CD4-positive, alpha-beta T cell treated with Interleukin-17A for 1 hour (primary cell): ENCODE results near the gene RFWD3.

Source experiments
- DNase-seq: peaks from one replicate; pipeline ENCODE4 v3.0.0-alpha.2; 2020

Gene RFWD3

DNA sequence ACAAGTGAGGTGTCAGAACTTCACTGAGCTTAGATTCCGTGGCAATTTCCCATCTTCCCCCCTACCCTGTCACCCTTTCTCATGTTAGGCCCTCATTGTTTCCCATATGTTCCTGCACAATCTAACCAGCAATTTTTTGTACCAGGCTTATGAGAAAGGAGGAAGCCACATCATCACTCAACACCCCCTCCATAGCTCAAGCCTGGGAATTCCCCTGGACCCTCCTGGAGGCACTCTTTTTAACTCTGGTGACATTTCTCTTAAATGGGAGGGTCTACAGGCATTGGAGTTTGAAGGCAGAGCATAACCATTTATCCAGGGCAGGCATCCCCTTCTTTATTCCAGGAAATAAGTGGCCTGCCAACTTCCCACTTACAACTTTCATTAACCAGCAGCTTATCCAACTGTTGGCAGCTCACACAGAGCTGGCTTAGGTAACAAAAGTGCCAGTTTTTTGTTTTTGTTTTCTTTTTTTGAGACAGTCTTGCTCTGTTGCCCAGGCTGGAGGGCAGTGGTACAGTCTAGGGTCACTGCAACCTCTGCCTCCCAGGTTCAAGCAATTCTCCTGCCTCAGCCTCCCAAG lies 49.4 kb downstream of the RFWD3 start:
- no peak for DNase-seq

DNA sequence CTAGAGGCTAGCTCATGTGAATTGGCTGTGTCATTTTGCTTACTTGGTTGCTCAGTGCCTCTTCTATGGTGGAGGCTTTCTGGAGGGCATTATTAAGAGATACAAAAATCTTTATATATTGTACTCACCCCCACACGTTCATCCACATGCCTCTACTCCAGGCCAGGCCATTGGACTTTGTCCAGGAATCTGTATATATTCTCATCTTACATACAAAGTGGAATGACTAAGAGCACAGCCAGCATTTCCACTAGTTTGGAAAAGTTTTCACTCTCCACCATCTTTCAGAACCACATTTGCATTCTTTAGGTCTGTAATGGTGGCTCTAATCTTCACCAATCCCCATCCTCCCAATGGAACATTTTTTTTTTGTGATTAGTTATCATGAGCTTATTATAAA lies 55.0 kb downstream of the RFWD3 start:
- DNase-seq: no peak

DNA sequence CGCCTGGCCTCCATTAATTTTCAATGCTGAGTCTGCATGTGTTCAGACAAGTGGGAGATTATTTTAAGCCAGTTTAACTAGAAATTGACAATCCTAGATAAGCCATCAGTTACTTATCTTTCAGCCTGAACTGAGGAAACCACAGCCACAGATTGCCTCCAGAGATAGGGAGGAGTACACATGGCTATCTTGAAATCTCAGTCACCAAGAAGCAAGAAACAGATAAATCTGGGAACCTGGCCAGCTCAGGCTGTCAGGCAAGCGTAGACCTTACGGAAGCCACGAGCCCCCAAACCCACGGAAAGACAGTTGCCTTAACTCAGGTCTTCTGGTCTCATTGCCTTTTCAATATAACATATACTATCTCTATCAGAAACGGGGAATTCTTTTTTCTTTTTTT lies 57.7 kb downstream of the RFWD3 start:
- DNase-seq: peak; percentile 80

DNA sequence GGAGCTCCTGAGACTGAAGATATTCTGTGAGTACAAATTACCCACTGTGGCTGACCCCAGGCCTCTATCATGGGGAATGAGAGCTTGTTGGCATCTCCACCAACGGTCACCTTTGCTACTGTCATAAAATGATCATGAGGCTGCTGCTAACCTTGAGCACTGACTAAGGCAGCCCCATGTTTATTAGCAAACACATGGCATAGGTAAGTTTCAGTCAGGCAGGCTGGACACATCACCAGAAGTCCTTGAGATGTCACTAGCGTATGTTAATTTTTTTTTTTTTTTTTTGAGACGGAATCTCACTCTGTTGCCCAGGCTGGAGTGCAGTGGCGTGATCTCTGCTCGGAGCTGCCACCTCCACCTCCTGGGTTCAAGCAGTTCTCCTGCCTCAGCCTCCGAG lies 58.3 kb downstream of the RFWD3 start:
- DNase-seq: no peak

DNA sequence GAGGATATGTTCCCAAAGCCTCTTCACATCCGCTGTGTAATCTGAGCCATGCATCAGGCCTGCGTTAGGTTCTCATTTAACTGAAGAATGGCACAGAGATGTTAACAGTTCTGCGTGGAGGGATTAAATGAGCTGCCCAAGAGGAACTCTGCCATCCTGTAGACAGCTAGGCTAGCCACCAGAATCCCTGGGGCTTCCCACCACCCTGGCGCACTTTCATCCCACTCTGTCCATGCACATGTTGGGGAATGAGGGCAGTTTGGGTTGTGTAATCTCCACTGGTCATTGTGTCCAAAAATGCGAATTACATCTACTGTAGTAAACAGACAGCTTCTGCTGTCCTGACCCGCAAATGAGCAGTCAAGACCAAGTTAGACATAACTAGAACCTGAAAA lies 58.7 kb downstream of the RFWD3 start:
- no peak for DNase-seq

DNA sequence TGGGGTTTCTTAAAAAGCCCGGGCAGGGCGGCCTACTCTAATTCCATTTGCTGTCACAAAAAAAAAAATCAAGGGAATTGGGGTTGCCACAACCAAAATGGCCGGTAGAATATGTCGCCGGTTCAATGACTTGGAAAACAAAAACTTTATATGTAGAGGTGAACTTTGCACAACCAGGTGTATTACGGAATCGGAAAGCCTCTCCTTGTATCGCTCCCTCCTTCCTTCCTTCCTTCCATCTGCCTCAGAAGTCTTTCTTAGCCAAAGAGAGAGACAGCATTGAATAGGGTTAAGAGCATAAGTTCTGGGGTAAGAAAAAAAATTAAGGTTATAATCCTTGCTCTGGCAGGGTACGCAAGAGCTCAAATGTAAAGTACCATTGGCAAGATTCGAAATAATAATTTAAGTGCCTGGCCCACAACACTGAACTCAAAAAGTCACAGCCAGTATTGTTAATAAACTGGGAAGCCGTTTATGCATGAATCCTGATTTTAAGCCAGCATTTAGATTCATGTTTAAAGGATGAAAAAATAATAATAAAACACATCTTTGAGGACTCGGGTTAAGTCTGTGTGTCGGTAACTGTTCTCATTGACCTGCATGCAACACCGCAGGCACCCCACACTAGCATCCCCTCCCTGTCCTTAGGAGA lies 59.2 kb downstream of the RFWD3 start:
- DNase-seq: no peak

DNA sequence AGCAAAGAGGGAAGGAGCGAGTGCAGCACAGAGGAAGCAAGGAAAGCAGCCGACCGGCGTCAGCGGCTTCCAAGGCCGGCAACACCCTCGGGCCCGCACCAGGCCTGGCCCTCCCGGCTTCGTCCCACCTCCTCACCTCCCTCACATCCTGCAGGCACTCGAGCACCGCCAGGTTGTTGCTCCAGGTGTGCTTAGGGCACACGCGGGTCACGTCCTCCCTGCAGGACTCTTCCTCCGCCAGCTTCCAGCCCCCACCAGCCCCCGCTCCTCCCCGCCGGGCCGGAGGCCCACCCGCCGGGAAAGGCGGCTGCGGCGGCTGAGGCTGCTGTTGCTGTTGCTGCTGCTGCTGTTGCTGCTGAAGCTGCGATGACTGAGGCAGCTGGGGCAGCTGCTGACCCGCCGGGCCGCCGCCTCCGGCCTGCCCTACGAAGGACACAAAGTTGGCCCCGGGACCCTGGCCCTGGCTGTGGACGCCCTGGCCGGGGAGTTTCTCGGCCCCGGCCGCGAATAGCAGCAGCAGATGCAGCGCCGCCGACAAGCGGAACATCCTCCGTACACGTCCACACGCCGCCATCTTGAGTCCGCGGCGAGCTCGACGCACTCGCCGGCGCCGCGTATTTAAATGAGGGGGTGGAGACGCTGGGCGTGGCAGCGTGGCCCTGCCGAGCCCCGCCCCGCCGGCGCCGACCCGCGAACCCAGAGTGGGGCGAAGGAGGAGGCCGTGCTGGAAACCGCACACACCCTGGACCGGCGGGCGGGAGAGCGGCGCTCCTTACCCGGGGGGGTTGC lies 60.0 kb downstream of the RFWD3 start, which contains the start of gene GLG1:
Gene GLG1, minus strand, starts transcription at position 594 of the 789 bp plus-strand sequence. Its CDS starts 20 bp downstream, at position 574.
- peak; percentile 90 for DNase-seq

DNA sequence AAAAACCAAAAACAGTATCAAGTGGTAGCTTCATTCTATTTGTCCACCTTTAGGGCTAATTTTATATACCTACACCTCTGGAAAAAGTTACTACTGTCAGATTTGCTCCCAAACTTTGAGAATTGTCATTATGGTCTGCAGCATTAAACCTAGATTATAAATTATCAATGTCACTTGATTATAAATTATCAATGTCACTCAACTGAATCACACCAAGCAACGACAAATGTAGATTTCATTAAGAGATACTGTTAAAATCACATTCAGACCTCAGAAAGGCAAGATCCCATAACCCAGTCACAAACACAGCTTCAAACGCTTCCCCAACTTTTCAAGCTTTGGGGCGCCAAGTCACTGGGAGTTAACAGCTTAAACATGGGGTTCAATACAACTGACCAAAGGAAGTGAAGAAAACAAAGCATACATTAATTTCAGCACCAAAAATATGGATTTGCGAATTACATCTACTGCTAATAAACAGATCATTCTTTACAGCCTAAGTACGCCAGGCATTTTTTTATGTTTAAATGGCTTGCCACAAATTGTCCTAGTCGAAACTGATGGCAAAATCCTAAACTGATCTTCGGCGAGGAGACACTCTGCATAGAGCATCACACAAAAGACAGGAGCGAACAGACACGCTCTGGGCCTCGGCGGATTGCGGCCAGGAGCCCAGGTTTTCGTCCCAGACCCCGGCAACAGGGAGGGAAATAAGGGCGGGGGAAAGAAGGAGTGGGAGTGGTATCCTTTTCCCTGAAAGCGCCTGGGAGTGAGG lies 60.7 kb downstream of the RFWD3 start:
- DNase-seq: no peak

DNA sequence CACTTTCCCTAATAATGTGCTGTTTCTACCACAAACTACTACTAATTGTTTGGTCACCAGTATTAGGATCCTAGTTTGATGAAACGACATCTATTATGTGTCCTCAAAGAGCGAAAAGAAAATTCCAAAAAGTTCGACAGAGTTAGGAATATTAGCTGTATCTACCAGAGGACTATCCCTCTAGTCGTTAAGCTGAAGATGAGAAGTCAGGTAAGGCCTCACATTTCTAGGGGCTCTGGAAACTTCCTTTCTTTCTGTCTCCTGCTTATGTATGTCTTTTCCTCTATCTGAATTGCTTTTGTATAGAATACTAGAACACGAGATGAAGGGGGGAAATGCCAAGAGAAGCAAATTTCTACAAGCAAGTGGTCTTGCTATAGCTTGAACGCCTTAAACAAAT lies 61.3 kb downstream of the RFWD3 start:
- DNase-seq: no peak

DNA sequence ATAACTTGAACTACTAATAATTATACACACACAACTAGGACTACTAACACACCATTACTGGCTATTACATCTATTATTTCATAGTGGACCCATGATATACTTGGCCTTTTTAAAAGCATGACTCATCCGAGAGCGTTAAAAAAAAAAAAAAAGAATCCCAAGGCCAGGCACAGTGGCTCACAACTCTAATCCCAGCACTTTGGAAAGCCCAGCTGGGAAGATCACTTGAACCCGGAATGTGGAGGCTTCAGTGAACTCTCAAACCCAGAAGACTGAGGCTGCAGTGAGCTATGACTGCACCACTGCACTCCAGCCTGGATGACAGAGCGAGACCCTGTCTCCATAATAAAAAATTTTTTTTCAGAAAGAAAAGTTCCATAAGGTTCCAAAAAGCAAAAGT lies 62.8 kb downstream of the RFWD3 start:
- DNase-seq: no peak

DNA sequence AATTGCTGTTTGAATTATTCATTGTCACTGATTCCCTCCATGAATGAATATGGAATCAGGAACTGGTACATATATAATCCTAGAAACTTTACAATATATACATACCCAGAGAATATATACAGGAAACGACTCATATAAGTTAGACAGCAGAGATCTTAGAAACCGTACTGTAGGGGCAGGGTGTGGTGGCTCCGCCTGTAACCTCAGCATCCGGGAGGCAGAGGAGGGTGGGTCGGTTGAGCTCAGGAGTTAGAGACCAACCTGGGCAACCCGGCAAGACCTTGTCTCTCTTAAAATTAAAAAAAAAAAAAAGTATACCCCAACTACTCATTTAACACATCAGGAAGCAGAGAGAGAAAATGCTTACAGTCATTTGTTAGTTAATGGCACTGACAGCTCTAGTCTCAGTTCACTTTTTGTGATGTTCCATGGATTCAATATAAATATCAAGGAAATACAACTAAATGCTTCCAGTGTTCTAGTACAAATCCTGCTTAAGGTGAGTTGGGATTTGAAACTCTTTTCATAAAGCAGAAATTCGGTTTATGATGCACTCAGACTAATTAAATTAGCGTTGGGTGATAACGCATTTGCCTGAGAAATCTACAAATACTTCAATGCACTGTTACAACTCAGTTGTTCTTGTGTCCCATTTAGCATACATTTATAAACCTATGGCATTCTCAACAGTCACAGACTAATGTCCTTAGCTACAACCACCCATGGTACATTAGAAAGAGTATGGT lies 65.4 kb downstream of the RFWD3 start:
- DNase-seq: peak; percentile 82

DNA sequence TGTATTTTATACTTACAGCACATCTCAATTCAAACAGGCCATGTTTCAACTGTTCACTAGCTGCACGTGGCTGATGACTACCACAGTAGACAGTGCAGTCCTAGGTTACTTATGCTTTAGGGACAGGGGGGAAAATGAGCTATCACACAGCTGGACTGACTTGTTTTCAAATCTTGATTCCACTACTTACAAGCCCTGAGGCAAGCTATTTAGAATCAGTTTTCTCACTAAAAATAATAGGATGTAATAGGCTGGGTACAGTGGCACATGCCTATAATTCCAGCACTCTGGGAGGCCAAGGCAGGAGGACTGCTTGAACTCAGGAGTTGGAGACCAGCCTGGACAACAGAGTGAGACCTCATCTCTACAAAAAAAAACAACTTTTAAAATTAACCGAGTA lies 70.1 kb downstream of the RFWD3 start:
- DNase-seq: no peak

DNA sequence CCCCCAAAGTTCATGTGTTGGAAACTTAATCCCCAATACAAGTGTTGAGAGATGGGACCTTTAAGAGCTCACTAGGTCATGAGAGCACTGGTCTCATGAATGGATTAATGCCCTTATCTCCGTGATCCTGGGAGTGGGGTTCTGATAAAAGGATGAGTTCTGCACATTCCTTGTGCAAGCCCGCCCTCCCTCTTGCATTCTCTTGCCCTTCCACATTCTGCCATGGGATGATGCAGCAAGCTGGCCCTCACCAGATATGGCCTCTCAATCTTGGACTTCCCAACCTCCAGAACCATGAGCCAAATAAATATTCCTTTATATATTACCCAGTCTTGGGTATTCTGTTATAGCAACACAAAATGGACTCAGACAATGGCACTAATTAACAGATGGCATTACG lies 73.8 kb downstream of the RFWD3 start:
- no peak for DNase-seq

DNA sequence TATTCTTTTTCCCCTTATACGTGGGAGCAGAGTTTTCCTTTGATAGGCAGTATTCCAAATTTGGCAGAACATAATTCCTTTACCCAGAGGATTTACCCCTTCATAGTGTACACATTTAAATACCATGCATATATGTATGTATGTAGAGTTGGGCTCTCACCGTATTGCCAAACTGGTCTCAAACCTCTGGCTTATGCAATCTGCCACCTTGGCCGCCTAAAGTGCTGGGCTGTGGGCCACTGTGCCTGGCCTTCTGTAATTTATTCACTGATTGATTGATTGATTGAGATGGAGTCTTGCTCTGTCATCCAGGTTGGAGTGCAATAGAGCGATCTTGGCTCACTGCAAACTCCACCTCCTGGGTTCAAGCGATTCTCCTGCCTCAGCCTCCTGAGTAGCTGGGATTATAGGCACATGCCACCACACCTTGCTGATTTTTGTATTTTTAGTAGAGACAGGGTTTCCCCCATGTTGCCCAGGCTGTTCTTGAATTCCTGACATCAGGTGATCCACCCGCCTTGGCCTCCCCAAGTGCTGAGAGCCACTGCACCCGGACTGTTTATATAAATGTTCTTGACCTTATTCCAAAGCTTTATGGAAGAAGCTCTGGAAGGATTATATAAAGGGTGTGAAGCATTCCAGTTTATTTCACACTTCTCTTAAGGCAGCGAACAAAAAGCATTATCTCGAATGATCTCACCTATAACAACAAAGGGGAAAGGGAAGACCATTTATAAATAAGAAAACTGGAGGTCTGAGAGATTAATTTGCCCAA lies 74.6 kb downstream of the RFWD3 start:
- DNase-seq: no peak

DNA sequence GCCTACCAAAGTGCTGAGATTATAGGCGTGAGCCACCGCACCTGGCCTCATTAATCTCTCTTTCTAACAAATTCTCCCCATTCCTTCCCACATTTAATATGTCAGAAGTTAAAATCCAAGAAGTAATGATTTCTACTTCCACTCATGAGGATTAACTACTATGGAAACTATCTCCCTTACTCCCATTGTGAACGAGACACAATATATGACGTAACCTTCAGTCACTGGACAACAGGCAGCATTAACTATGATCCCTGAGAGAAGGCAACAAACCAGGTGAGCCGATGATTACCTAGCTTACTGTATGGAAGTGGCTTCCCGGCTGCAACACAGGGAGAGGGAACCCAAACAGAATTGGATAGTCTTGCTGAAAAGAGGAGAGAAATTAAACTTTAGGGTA lies 79.7 kb downstream of the RFWD3 start:
- DNase-seq: no peak

DNA sequence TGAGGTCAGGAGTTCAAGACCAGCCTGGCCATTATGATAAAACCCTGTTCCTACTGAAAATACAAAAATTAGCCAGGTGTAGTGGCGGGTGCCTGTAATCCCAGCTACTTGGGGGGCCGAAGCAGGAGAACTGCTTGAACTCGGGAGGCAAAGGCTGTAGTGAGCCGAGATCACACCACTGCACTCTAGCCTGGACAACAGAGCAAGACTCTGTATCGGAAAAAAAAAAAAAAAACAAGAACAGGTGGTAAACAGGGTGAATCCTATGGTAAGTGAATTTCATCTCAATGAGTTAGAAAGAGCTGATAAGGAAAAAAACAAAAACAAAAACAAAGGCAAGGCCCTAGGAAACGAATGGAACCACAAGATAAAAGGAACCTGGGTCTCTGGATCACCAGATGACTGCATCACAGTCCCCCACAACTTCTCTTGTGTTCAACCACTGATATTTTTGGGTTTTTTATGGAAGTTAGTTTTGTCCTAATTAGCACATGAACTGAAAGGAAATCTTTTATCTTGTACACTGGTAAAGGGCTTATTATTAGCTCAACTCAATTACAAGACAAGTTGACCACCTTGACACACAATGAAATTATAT lies 80.7 kb downstream of the RFWD3 start:
- DNase-seq: no peak

DNA sequence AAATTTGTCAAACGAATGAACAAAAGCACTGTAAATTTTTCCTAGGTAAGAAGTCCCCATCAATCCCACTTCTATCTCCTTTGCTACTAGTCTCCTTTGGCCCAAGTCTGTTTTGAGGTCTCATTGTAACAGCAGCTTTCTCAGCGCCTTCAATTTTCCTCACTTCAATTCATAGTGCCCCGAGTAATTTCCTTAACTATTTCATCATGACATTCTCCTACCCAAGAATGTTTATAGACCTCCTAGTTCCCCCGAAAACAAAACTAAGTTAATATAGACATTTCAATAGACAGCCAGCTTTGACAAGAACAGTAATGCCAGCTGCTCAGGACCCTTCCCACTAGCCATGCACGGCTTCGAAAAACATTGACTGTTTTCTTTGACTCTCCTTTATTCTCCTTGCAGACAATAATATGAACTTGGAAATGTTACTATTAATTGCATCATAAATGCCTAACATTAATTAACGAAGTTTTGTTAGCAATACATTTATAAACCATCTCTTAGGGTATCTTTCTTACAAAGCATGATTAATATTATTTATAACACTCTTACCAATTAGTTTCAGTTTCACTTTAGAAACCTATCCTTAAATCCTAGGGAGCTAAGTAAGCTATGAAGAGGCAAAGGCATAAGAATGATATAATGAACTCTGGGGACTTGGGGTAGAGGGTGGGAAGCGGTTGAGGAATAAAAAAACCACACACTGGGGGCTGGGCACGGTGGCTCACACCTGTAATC lies 82.6 kb downstream of the RFWD3 start:
- DNase-seq: no peak

DNA sequence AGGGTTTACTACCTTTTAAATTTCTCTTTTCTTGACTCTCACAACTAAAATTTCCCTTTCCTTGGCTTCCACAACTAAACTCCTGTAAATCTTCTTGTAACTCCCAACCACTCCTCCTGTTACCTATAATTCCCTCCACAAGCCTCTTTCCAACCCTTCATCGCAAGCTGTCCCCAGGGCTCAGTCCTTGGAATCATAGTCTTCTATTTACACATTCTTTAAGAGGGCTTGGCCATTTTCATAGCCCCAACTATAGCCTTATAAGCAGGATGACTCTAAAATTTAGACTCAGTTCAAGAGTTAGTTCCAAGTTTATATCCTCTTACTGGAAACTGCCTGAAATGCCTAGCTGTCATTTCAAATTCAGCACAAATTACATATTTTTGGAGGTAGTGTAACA lies 83.7 kb downstream of the RFWD3 start:
- no peak for DNase-seq

DNA sequence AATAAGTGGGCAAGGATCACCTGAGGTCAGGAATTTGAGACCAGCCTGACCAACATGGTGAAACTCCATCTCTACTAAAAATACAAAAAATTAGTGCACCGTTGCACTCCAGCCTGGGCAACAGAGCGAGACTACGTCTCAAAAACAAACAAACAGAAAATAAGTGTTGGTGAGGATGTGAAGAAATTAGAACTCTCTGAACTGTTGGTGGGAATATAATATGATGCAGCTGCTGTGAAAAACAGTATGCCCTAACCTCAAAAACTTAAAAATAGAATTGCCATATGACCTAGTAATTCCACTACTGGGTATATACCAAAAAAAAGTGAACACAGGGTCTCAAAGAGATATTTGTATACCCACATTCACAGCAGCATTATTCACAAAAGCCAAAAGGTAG lies 85.8 kb downstream of the RFWD3 start:
- DNase-seq: no peak

DNA sequence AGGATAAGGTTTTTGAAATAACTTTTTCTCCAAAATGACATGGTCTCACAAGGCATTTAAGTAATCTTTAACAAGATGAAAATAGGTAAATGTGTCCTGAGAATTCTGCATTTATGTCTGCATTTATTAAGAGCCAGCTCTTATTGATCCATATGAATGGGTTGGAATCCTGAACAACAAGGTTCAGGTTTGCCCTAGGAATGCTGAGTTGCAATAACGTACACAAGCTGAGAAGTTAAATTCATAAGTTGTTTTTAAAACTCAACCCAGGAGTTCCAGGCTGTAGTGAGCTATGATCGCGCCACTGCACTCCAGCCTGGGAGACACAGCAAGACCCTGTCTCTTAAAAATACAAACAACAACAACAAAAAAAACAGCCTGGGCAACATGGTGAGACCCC lies 87.8 kb downstream of the RFWD3 start:
- DNase-seq: no peak

DNA sequence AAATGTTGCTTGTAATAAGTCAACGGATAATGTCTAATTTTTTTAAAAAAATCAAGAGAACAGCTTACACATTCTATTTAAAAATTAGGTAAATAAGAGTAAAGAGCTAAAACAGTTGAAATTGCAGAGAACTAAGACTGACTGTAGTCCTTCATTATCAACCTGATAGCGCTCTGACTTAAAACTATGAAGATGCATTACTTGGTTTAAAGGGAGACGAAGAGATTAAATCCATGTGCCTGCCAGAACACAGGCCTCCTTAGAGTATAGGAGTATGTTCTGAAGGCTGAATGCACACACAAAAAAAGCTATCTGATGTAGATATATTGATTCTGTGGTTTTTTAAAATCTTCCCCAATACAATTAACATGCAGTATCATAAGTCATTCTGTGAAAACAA lies 88.2 kb downstream of the RFWD3 start:
- no peak for DNase-seq
